ENCODE measurements around the gene SMIM11. TPM values are rescaled to one million over a fixed set of nuclear protein-coding genes. Genes with fewer than 3 reads are reported as not detected.

SMIM11 gene
- total RNA-seq, 1 experiment from 2014 or later, result 2.3 TPM

- Histone ChIP-seq H3K18ac (ENCODE audit: insufficient read length, low read depth, low read length) (no peak overlapping the region), H3K4ac (ENCODE audit: low read depth, low read length) (no peak overlapping the region), H2BK5ac (ENCODE audit: insufficient read length, low read length) (no peak overlapping the region), H3K9me3 (ENCODE audit: control insufficient read depth, low read depth, low read length) (no peaks in the 10 kb centered on the region), H3T11ph (ENCODE audit: low read length) (no peak overlapping the region), H3K4me1 (ENCODE audit: insufficient read depth, low read length) (no peaks in the 10 kb centered on the region), H3K23ac (ENCODE audit: insufficient read length, low read depth, low read length) (no peak overlapping the region), H2AK5ac (ENCODE audit: insufficient read length, low read length) (no peak overlapping the region), H2BK20ac (ENCODE audit: low read depth, low read length, poor library complexity, severe bottlenecking) (no peak overlapping the region), H4K8ac (replicated peaks; ENCODE audit: insufficient read length, low read depth, low read length) (no peak overlapping the region), H2AFZ (ENCODE audit: low read length) (no peak overlapping the region), H3K79me2 (ENCODE audit: insufficient read depth, low read length) (no peaks in the 10 kb centered on the region), H4K20me1 (ENCODE audit: control insufficient read depth, insufficient read depth, insufficient read length) (no peaks in the 10 kb centered on the region), H3K27me3 (ENCODE audit: insufficient read depth, low read length) (no peaks in the 10 kb centered on the region), H3K14ac (ENCODE audit: insufficient read depth, low read length) (no peak overlapping the region), H2BK15ac (ENCODE audit: low read depth, low read length) (no peak overlapping the region), H3K79me1 (ENCODE audit: insufficient read depth, low read depth, low read length, poor library complexity, severe bottlenecking) (no peaks in the 10 kb centered on the region), H3K27ac (ENCODE audit: insufficient read length, low read depth, low read length) (no peak overlapping the region), H2BK120ac (ENCODE audit: low read depth, low read length, poor library complexity, severe bottlenecking) (no peak overlapping the region), H4K91ac (ENCODE audit: insufficient read length, low read depth, low read length) (no peak overlapping the region), H3K4me2 (ENCODE audit: insufficient read depth, insufficient read length, low read length) (no peak overlapping the region), H2BK12ac (ENCODE audit: insufficient read length, low read depth, low read length) (no peak overlapping the region), H3K23me2 (ENCODE audit: insufficient read length, low read depth, low read length, poor library complexity, severe bottlenecking) (no peaks in the 10 kb centered on the region), H4K5ac (ENCODE audit: insufficient read length, low read depth, low read length) (no peak overlapping the region), H3K9ac (ENCODE audit: extremely low read depth, insufficient read length, low read length) (no peak overlapping the region), H3K56ac (ENCODE audit: insufficient read length, low read depth, low read length) (no peak overlapping the region)
- no CpG with 5 or more reads among the region's 12 CpGs for WGBS (ENCODE audit: extremely low coverage, insufficient read length, low lambda C conversion rate)
- H3K4me3 Mint-ChIP-seq, result no peak overlapping the region
- H3K27ac Mint-ChIP-seq, result no peak overlapping the region
- H3K4me1 Mint-ChIP-seq, result peaks cover 3% of the 10 kb centered on the region in 2 experiments; a peak in 2 of 4 replicates
- TF ChIP-seq CTCF (conservative IDR thresholded peaks at IDR 0.05), result no peak
- H3K9me3 Mint-ChIP-seq, result peaks cover 3 to 7% of the 10 kb centered on the region in 2 experiments; a peak in 2 of 5 replicates
- H3K27me3 Mint-ChIP-seq (ENCODE audit: low read depth), result no peaks in the 10 kb centered on the region; the same call in 1 of the 2 replicates
- DNase-seq, result no peak
- peaks cover 0 to 6% (median 0%) of the 10 kb centered on the region in 3 experiments; a peak in 3 of 7 replicates for H3K36me3 Mint-ChIP-seq (ENCODE audit: insufficient read depth in 1 of 3, low read depth in 3 of 3)
Measured at GRCh38 chr21:34360488-34361241, 14.6 kb upstream of the SMIM11 start.

All from H9 (cell line).